ENCODE measurements around the gene PATL2.
"Not testable (repeated sequence)": the region's sequence is repeated elsewhere in the genome, so short reads cannot be mapped to it uniquely, and the experiment has no call there.

Gene PATL2

GRCh38 chr15:44636976-44637375, 74.1 kb downstream of the PATL2 start:
- DNase-seq = no peak

- DNase-seq = no peak
Measured at GRCh38 chr15:44633603-44634002, 77.5 kb downstream of the PATL2 start.

GRCh38 chr15:44625286-44625685, 85.8 kb downstream of the PATL2 start:
- DNase-seq = not testable (repeated sequence)

GRCh38 chr15:44623178-44623577, 87.9 kb downstream of the PATL2 start:
- DNase-seq = no peak

GRCh38 chr15:44620081-44620480, 91.0 kb downstream of the PATL2 start:
- DNase-seq = no peak

GRCh38 chr15:44616974-44617373, 94.1 kb downstream of the PATL2 start:
- no peak for DNase-seq

Measured in CD4-positive, alpha-beta T cell treated with Interleukin-15 for 1 hour (primary cell).